Stimulated activated CD4-positive, alpha-beta T cell treated with anti-CD3 and anti-CD28 coated beads, Interleukin-2, amount 100 ng/mL, for 24 hours (primary cell): ENCODE results near the gene GPR157.
"Not testable (repeated sequence)": the region's sequence is repeated elsewhere in the genome, so short reads cannot be mapped to it uniquely, and the experiment has no call there.

ENCODE experiments used
- DNase-seq, 2 donors: peaks; one replicate each; pipeline ENCODE4 v3.0.0-alpha.2; 2020

GPR157 gene

DNA sequence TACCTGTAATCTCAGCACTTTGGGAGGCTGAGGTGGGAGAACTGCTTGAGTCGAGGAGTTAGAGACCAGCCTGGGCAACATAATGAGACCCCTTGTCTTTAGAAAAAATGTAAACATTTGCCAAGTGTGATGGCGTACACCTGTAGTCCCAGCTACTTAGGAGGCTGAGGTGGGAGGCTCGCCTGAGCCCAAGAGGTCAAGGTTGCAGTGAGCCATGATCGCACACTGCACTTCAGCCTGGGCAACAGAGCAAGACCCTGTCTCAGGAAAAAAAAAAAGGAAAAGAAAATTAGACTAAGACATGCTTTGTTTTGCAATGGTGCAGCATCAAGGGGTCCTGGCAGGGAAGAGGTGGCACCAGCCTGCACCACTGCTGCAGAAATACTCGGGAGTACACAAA lies 16.8 kb upstream of the GPR157 start:
- DNase-seq: no peak

DNA sequence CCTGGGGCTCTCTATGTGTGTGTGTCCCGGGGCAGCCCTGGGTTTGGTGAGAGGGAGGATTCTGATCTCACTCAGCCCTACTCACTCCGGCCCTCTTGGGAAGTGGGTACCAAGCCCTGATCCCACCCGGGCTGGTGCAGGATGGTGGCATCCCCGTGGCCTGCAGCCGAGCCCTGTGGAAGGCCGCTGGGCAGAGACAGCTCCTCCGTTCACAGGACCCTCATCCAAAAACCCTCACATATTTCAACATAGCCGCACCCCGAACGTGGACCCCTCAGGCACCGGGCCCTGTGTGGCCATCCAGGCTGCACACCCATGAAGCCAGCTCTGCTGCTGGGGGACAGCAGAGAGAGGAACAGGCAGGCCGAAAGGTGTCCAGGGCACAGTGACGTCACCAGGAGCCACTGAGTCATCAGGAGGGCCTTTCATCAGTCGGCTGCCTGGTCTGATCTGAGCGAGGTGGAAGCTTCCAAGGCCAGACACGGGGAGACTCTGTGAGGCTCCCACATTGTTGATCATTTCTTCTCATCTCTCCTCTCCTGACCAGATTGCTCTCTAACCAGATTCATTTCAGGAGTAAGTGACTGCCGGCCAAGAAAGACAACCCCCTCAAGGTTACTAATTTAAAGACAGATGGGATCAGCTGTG lies 16.2 kb upstream of the GPR157 start:
- peak in 1 of 2 donors; percentile 17 for DNase-seq

DNA sequence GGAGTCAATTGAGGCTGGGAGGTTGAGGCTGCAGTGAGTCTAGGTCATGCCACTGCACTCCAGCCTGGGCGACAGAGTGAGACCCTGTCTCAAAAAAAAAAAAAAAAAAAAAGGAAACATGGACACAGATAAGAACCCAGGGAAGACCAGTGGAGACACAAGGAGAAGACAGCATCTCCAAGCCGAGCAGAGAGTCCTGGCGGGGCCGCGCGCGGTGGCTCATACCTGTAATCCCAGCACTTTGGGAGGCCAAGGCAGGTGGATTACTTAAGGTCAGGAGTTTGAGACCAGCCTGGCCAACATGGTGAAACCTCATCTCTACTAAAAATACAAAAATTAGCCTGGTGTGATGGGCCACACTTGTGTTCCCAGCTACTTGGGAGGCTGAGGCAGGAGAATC lies 15.6 kb upstream of the GPR157 start:
- not testable (repeated sequence) for DNase-seq

DNA sequence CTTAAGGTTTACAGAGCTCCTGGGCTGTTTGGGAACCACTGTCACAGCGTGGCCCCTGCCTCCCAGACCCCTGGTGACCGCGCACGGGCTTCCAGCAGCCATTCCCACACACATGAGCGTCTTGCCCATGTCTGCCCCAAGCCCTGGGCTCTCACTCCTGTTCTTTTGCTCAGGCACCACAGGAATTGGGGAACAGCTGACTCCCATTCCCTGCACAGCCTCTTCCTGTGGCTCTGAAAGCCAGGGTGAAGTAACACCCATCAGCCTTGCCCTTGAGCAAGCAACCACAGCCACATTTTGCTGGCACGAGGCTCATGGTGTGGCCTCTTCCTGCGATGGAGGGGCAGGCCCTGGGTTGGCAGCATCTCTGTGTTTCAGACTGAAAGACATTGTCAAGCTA lies 14.3 kb upstream of the GPR157 start:
- no peak for DNase-seq

DNA sequence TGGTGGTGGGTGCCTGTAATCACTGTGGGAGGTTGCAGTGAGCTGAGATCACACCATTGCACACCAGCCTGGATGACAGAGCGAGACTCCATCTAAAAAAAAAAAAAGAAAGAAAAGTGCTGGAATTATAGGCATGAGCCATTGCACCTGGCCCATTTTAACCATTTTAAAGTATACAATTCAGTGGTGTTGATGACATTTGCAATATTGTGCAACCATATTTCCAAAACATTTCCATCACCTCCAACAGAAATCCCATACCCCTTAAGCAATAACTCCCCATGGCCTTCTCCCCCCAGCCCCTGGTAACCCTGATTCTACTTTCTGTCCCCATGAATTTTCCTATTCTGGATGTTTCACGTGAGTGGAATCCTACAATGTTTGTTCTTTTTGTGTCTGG lies 11.0 kb upstream of the GPR157 start:
- DNase-seq: no peak

DNA sequence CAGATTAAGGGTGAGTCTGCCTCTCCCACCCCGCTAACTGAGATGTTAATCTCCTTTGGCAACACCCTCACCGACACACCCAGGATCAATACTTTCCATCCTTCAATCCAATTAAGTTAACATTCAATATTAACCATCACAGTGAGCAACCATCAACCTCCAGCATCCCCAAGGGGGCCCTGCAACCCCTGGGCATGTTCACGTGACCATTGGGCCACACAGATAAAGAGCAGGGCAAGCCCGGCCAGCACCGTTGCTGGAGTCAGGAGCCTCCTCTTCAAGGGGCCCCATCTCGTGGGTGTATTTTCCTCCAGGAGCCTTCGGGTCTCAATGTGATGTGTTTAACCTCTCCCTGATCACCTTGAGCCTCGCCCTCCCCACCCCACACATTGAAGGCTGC lies 8.0 kb upstream of the GPR157 start:
- DNase-seq: no peak

DNA sequence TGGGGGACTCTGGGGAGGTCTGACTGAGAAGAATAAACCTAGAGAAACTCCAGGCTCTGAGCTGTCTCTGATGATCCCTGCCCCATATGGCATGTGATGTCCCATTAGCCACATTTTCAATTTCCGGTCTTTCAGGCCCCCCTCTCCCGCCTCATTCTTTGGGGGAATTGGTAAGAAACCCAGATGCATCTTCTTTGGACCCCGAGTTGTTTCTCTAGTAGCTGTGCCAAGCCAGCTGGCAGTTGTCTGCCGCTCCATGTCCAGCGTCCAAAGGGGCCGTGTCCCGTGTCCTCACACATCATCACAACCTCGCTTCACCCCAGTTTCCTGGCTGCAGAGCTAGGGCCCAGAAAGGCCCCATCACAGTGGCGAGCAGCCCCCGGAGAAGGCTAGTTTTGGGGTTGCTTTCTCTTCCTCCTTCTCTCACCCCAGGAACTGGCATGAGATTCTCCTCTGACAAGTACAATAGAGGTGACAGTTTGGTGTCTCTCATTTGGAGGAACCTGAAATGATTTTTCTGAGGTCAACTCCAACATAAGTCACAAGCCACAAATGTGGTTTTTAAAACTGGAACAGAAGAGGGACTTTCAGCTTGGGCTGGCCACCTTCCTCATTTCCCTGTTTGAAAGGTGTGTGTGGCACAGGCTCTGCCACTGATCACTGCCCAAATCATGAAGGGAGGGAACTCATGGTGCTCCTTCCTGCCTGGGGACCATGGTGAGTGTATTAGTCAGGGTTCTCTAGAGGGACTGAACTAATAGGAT lies 6.4 kb upstream of the GPR157 start:
- no peak for DNase-seq

DNA sequence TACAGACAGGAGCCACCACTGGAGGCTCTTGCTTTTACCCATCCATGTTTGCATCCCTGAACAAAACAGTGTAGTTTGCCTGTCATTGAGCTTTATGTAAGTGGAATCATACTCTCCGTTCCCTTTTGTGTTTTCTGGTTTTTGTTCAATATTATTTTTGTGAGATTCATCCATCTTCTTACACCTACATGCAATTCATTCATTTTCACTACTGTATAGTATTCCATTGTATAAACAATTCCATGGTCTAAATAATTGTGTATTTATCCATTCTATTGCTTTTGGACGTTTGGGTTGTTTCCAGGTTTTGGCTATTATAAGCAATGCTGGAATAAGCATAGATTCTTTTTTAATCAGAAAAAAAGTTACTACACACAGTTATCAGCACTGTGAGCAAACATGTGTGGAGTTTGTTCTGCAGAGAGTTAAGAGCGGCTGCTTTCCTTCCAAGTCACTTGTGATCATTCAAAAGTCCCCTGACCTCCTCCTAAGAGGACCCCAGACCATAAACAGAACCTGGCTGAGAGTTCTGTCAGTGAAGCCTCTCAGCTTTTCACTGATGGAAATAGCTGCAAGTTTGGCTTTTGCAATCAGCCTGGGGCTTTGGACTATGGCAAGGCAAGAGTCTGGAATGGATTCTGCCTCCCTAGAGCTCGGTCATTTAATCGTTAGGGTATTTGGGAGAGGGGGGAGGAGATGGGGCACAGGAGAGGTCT lies 5.1 kb upstream of the GPR157 start:
- DNase-seq: no peak

DNA sequence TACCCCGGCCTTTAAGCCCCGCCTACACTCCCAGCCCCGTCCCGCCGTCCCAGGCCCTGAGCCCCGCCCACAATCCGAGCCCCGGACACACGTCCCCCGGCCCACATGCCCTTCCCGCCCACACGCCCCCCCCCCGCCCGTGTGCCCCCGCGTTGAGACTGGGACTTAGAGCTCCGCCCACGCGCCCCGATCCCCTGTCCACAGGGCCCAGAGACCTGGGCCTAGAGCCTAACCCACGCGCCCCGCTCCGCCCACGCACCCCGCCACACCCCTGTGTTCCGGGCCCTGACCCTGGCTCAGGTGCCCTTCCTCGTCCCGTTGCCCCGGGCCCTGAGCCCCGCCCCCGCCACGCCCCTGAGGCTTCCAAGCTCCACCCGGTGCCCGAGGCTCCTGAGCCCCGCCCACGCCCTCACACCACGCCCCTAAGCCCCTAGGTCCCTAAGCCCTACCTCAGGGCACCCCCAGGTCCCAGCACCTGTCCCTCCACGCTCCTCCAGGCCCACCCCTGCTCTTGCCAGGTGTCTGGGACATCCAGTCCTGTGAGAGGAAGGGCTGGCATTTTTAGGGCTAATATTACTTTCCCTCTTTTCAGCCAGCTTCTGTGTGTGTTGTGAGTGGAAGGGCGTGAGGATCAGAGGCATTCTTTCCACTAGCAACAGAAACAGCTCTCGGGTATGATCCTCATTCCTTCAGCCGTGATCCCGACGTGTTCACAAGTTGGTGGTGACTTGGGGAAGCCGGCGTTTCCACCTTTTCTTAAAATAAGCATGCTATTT lies 552 bp upstream of the GPR157 start:
- DNase-seq: peak; percentile 79 to 85

DNA sequence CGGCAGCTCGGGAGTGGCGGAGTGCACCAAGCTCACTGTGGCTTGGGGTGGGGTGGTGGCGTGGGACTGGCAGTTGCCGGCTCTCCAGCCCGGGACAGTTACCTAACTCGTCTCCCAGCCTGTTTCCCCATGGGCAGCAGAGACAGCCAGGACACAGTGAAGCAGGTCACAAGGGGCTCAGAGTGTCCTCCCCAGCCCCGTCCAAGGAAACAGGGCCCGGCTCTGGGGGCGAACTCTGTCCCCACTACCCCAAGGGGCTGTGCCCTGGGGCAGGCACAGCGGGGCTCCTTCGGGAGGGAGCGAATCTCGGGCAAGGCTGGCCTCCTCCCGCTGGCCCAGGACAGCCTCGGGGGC lies 759 bp downstream of the GPR157 start:
- no peak for DNase-seq

DNA sequence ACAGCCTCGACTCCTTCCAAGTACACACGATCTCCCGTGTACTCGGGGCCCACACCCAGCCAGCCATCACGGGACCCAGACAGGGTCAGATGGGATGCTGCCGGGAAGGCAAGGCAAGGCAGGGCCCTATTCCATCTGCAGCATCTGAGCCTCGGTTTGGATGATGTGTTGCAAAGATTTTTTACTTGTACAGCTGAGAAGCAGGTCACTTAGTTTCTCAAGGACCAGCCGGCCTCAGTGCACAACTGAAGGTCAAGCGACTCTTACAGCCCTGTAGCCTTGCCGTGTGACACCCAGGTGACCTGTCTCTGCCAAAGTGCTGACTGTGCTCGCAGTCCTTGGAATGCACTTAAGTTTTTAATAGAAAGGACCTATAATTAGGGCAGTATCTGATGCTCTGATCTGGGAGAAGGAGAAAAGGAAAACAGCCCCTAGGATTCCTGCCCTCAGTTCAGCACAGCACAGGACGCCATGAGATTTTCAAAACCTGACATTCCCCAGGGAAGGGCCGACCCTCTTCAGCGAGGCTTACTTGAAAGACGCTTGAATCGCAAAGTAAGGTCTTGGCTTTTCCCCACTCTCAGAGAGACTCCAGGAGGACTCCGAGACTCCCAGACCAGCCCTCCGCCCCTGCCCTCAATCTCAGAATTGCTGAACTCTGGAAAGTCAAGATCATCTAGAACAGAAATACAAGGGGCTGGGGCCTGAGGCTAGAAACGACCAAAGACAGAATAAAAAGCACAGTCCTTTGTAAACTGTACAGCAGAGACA lies 1.3 kb downstream of the GPR157 start:
- DNase-seq: no peak

DNA sequence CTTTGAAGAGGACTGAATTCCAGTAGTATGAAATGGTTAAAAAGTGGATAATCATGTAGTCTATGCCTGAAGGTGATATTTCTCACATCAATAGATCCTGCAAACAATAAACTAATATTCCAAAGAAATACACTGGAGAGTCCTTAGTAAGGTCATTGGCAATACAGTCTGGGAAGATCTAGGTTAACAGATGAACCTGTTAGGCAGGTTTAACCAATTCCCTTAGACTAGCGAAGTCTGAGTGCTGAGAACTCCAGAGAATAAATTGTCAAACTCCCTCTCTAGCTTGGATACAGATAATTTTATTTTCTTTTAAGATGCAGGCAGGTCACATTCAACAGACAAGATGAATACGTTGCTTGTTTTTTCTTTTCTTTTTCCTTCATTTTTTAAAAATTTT lies 2.4 kb downstream of the GPR157 start:
- no peak for DNase-seq

DNA sequence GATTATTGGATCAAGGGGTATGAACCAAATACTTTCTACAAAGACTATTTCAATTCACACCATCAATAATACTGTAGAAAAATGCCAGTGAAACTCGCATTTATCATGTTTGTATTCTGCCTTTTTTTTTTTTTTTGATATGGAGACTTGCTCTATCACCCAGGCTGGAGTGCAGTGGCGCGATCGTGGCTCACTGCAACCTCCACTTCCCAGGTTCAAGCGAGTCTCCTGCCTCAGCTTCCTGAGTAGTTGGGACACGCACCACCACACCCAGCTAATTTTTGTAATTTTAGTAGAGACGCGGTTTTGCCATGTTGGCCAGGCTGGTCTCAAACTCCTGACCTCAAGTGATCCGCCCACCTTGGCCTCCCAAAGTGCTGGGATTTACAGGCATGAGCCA lies 3.1 kb downstream of the GPR157 start:
- DNase-seq: not testable (repeated sequence)

DNA sequence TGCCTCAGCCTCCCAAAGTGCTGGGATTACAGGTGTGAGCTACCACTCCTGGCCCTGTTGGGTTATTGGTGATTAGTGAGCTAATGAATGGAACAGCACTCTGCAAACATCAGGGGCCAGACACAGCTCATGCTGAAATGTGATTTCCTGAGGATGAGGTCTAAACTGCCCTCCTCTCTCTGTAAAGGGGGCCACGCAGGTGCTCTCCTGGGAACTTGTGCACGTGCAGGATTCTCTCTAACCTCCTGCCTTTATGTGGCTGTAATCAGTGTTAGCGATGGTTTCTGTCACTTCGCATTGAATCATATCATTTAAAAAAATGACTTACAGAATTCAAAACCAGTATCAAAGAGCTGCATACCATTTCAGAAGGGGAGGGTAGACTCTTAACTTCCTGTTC lies 3.6 kb downstream of the GPR157 start:
- DNase-seq: no peak

DNA sequence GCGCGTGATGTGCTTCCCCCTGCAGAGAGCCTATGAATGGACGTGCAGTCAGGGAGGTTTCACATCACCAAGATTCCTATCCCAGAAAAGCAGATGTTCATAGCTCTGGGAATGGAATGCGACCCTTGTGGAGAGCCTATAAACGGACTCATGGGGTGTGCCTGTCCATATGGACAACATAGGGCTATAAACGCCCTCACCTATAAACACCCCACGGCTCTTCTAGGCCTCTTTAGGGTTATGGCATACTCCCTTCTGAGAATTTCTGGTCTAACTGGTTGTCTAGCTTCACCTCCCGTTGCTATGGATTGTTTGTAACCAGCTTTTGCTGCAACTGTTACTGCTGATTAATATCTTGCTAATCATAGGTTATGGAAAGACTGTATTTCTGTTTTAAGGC lies 4.5 kb downstream of the GPR157 start:
- not testable (repeated sequence) for DNase-seq

DNA sequence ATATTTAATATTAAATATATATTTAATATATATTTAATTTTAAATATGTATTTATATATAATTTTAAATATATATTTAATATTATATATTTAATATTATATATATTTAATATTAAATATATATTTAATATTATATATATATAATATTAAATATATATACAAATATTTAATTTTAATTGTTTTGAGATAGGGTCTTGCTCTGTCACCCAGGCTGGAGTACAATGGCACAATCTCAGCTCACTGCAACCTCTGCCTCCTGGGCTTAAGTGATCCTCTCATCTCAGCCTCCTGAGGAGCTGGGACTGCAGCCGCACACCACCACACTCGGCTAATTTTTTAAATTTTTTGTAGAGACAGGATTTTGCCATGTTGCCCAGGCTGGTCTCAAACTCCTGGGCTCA lies 5.2 kb downstream of the GPR157 start:
- DNase-seq: not testable (repeated sequence)

DNA sequence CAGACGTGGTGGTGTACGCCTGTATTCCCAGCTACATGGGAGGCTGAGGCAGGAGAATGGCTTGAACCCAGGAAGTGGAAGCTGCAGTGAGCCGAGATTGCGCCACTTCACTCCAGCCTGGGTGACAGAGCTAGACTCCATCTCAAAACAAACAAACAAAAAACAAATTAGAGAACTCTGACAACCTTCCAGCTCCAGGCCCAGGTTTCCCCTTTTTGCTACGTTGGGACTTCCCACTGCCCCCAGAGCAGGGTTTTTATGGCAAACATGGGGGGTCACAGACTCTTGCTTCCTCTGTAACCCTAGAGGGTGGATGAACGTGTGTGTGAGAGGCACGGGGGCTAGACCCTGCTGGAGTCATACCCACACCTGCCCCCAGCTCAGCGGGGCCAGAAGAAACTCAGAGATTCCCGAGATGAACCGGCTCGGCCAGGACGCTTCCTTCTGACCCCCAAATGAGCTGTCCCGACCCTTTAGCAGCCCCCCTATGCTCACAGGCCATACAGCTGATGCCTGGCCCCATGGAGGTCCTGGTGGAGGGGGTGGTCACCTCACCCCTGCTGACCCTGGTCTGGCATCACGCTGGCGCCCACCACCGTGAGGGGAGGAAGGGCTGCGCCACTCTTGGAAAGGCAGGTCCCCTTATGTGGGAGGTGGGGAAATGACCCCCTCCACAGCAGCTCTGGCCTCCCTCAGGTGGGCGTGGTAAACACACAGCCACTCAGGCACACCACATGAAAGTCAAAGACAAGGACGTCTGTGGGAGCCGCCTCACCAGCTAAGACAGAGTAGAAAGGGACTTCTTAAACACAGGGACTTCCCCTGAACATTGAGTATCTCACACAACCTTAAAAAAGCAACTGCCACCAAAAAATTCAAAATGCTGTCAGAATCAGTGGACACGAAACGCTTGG lies 7.1 kb downstream of the GPR157 start:
- DNase-seq: peak; percentile 37 to 49

DNA sequence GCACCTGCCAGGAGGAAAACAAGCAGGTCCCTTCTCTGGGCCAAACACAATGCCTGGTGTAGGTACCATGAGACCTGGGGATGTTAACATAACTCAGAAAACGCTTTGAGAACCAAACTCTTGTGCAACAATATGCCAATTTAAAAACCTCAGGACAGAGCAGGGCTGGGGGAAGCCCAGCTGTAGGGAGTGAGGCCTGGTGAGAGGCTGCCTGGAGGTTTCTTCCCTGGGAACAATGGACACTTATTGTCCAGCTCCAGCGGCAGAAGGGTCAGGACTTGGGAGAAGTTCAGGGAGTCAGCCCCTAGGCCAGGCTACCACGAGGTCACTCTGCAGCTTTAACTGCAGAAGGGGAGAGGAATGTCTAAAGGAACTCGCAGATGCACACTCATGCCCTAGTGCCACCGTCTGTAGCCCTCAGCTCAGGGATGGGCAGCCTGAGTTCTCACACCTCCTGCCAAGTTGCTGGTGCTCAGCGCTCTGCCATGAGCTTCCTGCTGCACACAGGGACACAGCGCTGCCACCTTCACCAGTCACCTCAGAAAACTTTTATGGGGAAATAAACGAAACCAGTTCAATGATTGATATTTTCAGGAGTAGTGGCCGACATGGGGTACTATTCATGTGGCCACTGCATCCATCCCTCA lies 8.5 kb downstream of the GPR157 start:
- DNase-seq: no peak

DNA sequence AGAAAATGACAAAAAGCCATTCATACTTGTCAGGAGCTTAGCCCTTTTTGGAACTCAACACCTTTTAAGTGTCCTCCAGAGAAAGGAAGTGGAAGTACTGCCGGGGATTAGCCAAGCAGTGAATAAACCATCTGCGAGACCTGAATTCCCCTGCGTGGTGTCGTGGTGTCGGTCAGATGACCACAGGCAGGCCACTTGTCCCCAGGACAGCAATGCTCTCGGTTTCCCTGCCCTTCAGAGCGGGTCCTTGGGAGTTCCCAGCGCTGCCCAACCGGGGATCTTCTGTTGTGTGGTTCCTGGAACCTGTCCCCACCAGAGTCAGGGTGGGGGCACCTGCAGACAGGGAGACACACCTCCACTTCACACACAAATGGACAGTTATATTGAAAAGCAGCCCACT lies 9.2 kb downstream of the GPR157 start:
- DNase-seq: no peak

DNA sequence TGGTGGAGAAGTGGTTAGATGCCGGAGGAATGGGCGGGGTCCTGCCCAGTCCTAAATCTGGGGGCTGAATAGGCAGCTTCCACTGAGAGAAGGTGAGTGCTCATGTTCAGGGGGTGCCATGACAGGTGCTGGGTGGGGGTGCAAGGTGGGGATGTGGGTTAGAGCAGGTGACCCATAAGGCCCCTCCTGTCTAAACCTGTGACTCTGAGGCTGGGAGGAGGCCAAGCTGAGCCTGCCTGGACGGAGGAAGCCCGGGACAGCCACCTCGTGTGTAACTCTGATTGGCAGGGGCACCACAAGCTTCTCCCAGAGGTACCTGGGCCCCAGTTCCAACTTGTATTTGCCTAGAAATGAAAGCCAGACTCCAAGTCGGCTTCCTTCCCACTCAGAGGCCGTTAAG lies 10.7 kb downstream of the GPR157 start:
- DNase-seq: no peak
